ENCODE results near the gene CEP57.

GRCh38 chr11:95780544-95780943, 9.8 kb upstream of the CEP57 start:
- TF ChIP-seq, protein P1, sequence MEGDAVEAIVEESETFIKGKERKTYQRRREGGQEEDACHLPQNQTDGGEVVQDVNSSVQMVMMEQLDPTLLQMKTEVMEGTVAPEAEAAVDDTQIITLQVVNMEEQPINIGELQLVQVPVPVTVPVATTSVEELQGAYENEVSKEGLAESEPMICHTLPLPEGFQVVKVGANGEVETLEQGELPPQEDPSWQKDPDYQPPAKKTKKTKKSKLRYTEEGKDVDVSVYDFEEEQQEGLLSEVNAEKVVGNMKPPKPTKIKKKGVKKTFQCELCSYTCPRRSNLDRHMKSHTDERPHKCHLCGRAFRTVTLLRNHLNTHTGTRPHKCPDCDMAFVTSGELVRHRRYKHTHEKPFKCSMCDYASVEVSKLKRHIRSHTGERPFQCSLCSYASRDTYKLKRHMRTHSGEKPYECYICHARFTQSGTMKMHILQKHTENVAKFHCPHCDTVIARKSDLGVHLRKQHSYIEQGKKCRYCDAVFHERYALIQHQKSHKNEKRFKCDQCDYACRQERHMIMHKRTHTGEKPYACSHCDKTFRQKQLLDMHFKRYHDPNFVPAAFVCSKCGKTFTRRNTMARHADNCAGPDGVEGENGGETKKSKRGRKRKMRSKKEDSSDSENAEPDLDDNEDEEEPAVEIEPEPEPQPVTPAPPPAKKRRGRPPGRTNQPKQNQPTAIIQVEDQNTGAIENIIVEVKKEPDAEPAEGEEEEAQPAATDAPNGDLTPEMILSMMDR (IDR thresholded peaks at IDR 0.05): no peak
- TF ChIP-seq POLR2A (IDR thresholded peaks at IDR 0.05): no peak
